Adipocyte (in vitro differentiated cells): ENCODE data around the gene NPAS1.

Experiments
- DNase-seq: peaks from one replicate; pipeline ENCODE4 v3.0.0-alpha.2; 2015; ENCODE audit warnings: low read depth
- H3K27me3 ChIP-seq: replicated peaks from 2 replicates; pipeline ENCODE4 v1.7.0; 2013; ENCODE audit warnings: mild to moderate bottlenecking, low read length, moderate library complexity; ENCODE audit not compliant: control insufficient read depth, insufficient read depth
- H3K36me3 ChIP-seq: 2 replicates; pipeline ENCODE4 v1.7.0; 2013; ENCODE audit warnings: low read length, mild to moderate bottlenecking, moderate library complexity; ENCODE audit not compliant: control insufficient read depth, insufficient read depth, severe bottlenecking
- H3K4me1 ChIP-seq: 2 replicates; pipeline ENCODE4 v1.7.0; 2013; ENCODE audit warnings: mild to moderate bottlenecking, low read length, moderate library complexity; ENCODE audit not compliant: control insufficient read depth, insufficient read depth
- H3K4me3 ChIP-seq: 2 replicates; pipeline ENCODE4 v1.7.0; 2013; ENCODE audit warnings: mild to moderate bottlenecking, low read length, moderate library complexity
- H3K9ac ChIP-seq: 2 replicates; pipeline ENCODE4 v1.7.0; 2013; ENCODE audit warnings: mild to moderate bottlenecking, low read length, moderate library complexity
- H3K9me3 ChIP-seq: 2 replicates; pipeline ENCODE4 v1.7.0; 2013; ENCODE audit warnings: mild to moderate bottlenecking, low read length, moderate library complexity; ENCODE audit not compliant: control insufficient read depth

NPAS1 gene

GRCh38 chr19:46979126-46980105 lies 40.2 kb upstream of the NPAS1 start:
- Histone ChIP-seq H3K9me3 (no peaks in the 10 kb centered on the region), H3K4me1 (peaks cover 71% of the 10 kb centered on the region), H3K36me3 (no peaks in the 10 kb centered on the region), H3K9ac (no peak overlapping the region), H3K4me3 (no peak overlapping the region), H3K27me3 (no peaks in the 10 kb centered on the region)
- DNase-seq: no peak

GRCh38 chr19:46980761-46981160 lies 38.9 kb upstream of the NPAS1 start:
- H3K4me1 ChIP-seq: peaks cover 71% of the 10 kb centered on the region

GRCh38 chr19:46981286-46981945 lies 38.2 kb upstream of the NPAS1 start:
- H3K4me3 ChIP-seq: no peak overlapping the region
- no peak for DNase-seq
- H3K9me3 ChIP-seq: no peaks in the 10 kb centered on the region
- peaks cover 67% of the 10 kb centered on the region for H3K4me1 ChIP-seq
- no peaks in the 10 kb centered on the region for H3K36me3 ChIP-seq
- H3K9ac ChIP-seq: peak overlapping the region; percentile 20
- H3K27me3 ChIP-seq: no peaks in the 10 kb centered on the region

More at GRCh38 chr19:46980761-46981160, 38.9 kb upstream of the NPAS1 start:
- Histone ChIP-seq H3K9me3 (no peaks in the 10 kb centered on the region), H3K27me3 (no peaks in the 10 kb centered on the region), H3K36me3 (no peaks in the 10 kb centered on the region), H3K4me3 (no peak overlapping the region), H3K9ac (peak overlapping the region; percentile 20)
- DNase-seq: no peak

- Histone ChIP-seq H3K4me3 (no peak overlapping the region), H3K4me1 (peaks cover 50% of the 10 kb centered on the region), H3K27me3 (no peaks in the 10 kb centered on the region), H3K9me3 (no peaks in the 10 kb centered on the region), H3K36me3 (peaks cover under 1% of the 10 kb centered on the region), H3K9ac (peak overlapping the region; percentile 0)
- no peak for DNase-seq
These were observed 36.5 kb upstream of the NPAS1 start for GRCh38 chr19:46983097-46983496.

- peaks cover 13% of the 10 kb centered on the region for H3K36me3 ChIP-seq
- H3K4me1 ChIP-seq: peaks cover 42% of the 10 kb centered on the region
- H3K4me3 ChIP-seq: no peak overlapping the region
- no peak overlapping the region for H3K9ac ChIP-seq
- no peaks in the 10 kb centered on the region for H3K9me3 ChIP-seq
- no peaks in the 10 kb centered on the region for H3K27me3 ChIP-seq
- DNase-seq: peak; percentile 40
These were observed 35.3 kb upstream of the NPAS1 start for GRCh38 chr19:46984077-46985010.

- no peak for DNase-seq
- Histone ChIP-seq H3K36me3 (peaks cover 26% of the 10 kb centered on the region), H3K9me3 (no peaks in the 10 kb centered on the region), H3K4me3 (no peak overlapping the region), H3K4me1 (peaks cover 42% of the 10 kb centered on the region), H3K27me3 (no peaks in the 10 kb centered on the region), H3K9ac (no peak overlapping the region)
These were observed 33.9 kb upstream of the NPAS1 start for GRCh38 chr19:46985542-46986415.

GRCh38 chr19:46988614-46989230 lies 30.9 kb upstream of the NPAS1 start:
- Histone ChIP-seq H3K4me3 (no peak overlapping the region), H3K9me3 (no peaks in the 10 kb centered on the region), H3K36me3 (peaks cover 48% of the 10 kb centered on the region), H3K9ac (no peak overlapping the region), H3K4me1 (peaks cover 26% of the 10 kb centered on the region), H3K27me3 (no peaks in the 10 kb centered on the region)
- DNase-seq: no peak

GRCh38 chr19:46990991-46991676 lies 28.5 kb upstream of the NPAS1 start:
- Histone ChIP-seq H3K4me3 (no peak overlapping the region), H3K27me3 (no peaks in the 10 kb centered on the region), H3K9me3 (no peaks in the 10 kb centered on the region), H3K4me1 (peaks cover 8% of the 10 kb centered on the region), H3K9ac (peak overlapping the region; percentile 62), H3K36me3 (peaks cover 59% of the 10 kb centered on the region)
- DNase-seq: peak; percentile 95

- Histone ChIP-seq H3K9me3 (no peaks in the 10 kb centered on the region), H3K9ac (no peak overlapping the region), H3K4me1 (peaks cover 8% of the 10 kb centered on the region), H3K36me3 (peaks cover 69% of the 10 kb centered on the region), H3K4me3 (no peak overlapping the region), H3K27me3 (no peaks in the 10 kb centered on the region)
- DNase-seq: no peak
These were observed 26.7 kb upstream of the NPAS1 start for GRCh38 chr19:46992699-46993535.
